B cell (primary cell): ENCODE results near the gene NASP. TPM values are rescaled to one million over a fixed set of nuclear protein-coding genes. Genes with fewer than 3 reads are reported as not detected.
A peak's percentile ranks its signal among the peaks of the same experiment; 100 is the strongest.

Source experiments
- ATAC-seq: fragments of 200-7000 bp; cut with Tn5 transposase; one replicate; pipeline ENCODE4 v1.10.0; 2021; ENCODE audit warnings: low read depth, mild to moderate bottlenecking, moderate number of reproducible peaks, moderate library complexity
- CTCF ChIA-PET: fragments of 350-600 bp; sonication (Branson Sonifier 250); formaldehyde crosslinking; loops from one replicate; lab custom pipeline; 2021; ENCODE audit warnings: antibody characterized with exemption, inconsistent platforms; lab: Charles Lee
- POLR2A ChIA-PET: fragments of 350-600 bp; sonication (Branson Sonifier 250); formaldehyde crosslinking; loops from one replicate; lab custom pipeline; 2021; ENCODE audit warnings: antibody characterized with exemption; lab: Charles Lee
- DNase-seq: peaks from one replicate; pipeline ENCODE4 v3.0.0; 2013
- H2AFZ ChIP-seq: 2 replicates; pipeline ENCODE4 v1.6.1; 2012; ENCODE audit warnings: mild to moderate bottlenecking, low read depth, low read length; ENCODE audit not compliant: insufficient read depth, poor library complexity, severe bottlenecking
- H3K27ac ChIP-seq, 2 donors: 1 replicate in 1 of 2; 2 replicates in 1 of 2; pipeline ENCODE4 v1.5.1; 2012 to 2013; ENCODE audit warnings: low read length in 2 of 2, mild to moderate bottlenecking in 2 of 2, moderate library complexity in 1 of 2
- H3K27me3 ChIP-seq, 4 experiments: fragments of 200-600 bp in 1 of 4; sonication (generic) in 1 of 4; replicated peaks in 1 of 4; 1 replicate in 2 of 4; 2 replicates in 2 of 4; pipeline versions ENCODE4 v1.6.1 to v1.7.0; 2013 to 2016; ENCODE audit warnings: low read length in 3 of 4, mild to moderate bottlenecking in 2 of 4, mixed read lengths in 1 of 4, moderate library complexity in 1 of 4; ENCODE audit not compliant: insufficient read depth in 4 of 4, control insufficient read depth in 3 of 4; ENCODE audit errors: control extremely low read depth in 1 of 4
- H3K36me3 ChIP-seq, 2 experiments: replicated peaks in 1 of 2; 1 replicate in 1 of 2; 2 replicates in 1 of 2; pipeline versions ENCODE4 v1.6.1 to v1.7.1; 2013; ENCODE audit warnings: low read length in 1 of 2; ENCODE audit not compliant: insufficient read depth in 2 of 2, control insufficient read depth in 1 of 2; ENCODE audit errors: control extremely low read depth in 1 of 2, extremely low read depth in 1 of 2
- H3K4me1 ChIP-seq, 2 donors: fragments of 200-600 bp in 1 of 2; sonication (generic) in 1 of 2; 1 replicate in 1 of 2; 2 replicates in 1 of 2; pipeline versions ENCODE4 v1.5.1 to v1.6.1; 2013 to 2017; ENCODE audit warnings: low read length in 2 of 2; ENCODE audit not compliant: control insufficient read depth in 2 of 2, insufficient read depth in 2 of 2
- H3K4me2 ChIP-seq: replicated peaks from 2 replicates; pipeline ENCODE3; 2012; ENCODE audit warnings: mild to moderate bottlenecking, low read depth, low read length; ENCODE audit not compliant: poor library complexity, severe bottlenecking
- H3K4me3 ChIP-seq, 5 experiments: fragments of 200-600 bp in 1 of 5; sonication (generic) in 1 of 5; 1 replicate in 3 of 5; 2 replicates in 2 of 5; pipeline versions ENCODE4 v1.5.1 to v1.7.0; 2011 to 2016; ENCODE audit warnings: low read length in 4 of 5, mild to moderate bottlenecking in 4 of 5, low read depth in 2 of 5, control low read depth in 1 of 5, moderate library complexity in 1 of 5; ENCODE audit not compliant: insufficient read depth in 1 of 5; ENCODE audit errors: control extremely low read depth in 1 of 5, extremely low read depth in 1 of 5
- H3K79me2 ChIP-seq: fragments of 200-600 bp; sonication (generic); one replicate; pipeline ENCODE4 v1.6.0; 2016; ENCODE audit warnings: low read length; ENCODE audit not compliant: control insufficient read depth, insufficient read depth
- H3K9ac ChIP-seq: fragments of 200-600 bp; sonication (generic); 2 replicates; pipeline ENCODE4 v1.6.1; 2017; ENCODE audit warnings: mild to moderate bottlenecking, low read length, moderate library complexity
- H3K9me3 ChIP-seq, 3 donors: one replicate each; pipeline versions ENCODE4 v1.6.1 to v1.7.1; 2013; ENCODE audit warnings: low read length in 2 of 3; ENCODE audit not compliant: control insufficient read depth in 2 of 3, insufficient read depth in 1 of 3; ENCODE audit errors: control extremely low read depth in 1 of 3
- H4K20me1 ChIP-seq: 2 replicates; pipeline ENCODE4 v1.6.0; 2012; ENCODE audit warnings: mild to moderate bottlenecking, low read length; ENCODE audit not compliant: insufficient read depth, control insufficient read depth, poor library complexity, severe bottlenecking
- H3K27ac Mint-ChIP-seq: one replicate; pipeline ENCODE4 v1.8.0; 2021; ENCODE audit warnings: mixed read lengths
- H3K27me3 Mint-ChIP-seq: one replicate; pipeline ENCODE4 v1.8.0; 2021; ENCODE audit warnings: mixed read lengths
- H3K4me1 Mint-ChIP-seq: one replicate; pipeline ENCODE4 v1.8.0; 2021; ENCODE audit warnings: mixed read lengths
- H3K4me3 Mint-ChIP-seq: one replicate; pipeline ENCODE4 v1.8.0; 2021; ENCODE audit warnings: mixed read lengths
- H3K9me3 Mint-ChIP-seq: one replicate; pipeline ENCODE4 v1.8.0; 2022; ENCODE audit warnings: mixed read lengths; ENCODE audit not compliant: insufficient read depth
- CTCF ChIP-seq: fragments of 200-600 bp; IDR thresholded peaks from one replicate; pipeline ENCODE4 v1.8.0; 2022; ENCODE audit warnings: antibody characterized with exemption, mild to moderate bottlenecking
- EZH2 ChIP-seq: IDR thresholded peaks from 2 replicates; pipeline ENCODE4 v1.6.1; 2012; ENCODE audit warnings: borderline replicate concordance, low read depth, mild to moderate bottlenecking, moderate library complexity, low read length; ENCODE audit not compliant: insufficient read depth, poor library complexity, severe bottlenecking
- WGBS: methylation state at CpG from one replicate; pipeline ENCODE4 v1.1.5; 2013; ENCODE audit warnings: missing lambda C conversion rate; ENCODE audit not compliant: insufficient coverage; 5-methylcytosine and 5-hydroxymethylcytosine counted together
- intact Hi-C: fragments of 100-400 bp; cut with micrococcal nuclease; formaldehyde crosslinking; loops from one replicate; pipeline ENCODE4 v1.10.0; 2022
- polyA plus RNA-seq: library from polyadenylated mRNA; depleted of rRNA; stranded (reverse); fragments of >200 nt; gene quantifications from 2 replicates; pipeline ENCODE4 v1.2.3, GENCODE V29; 2012
- total RNA-seq, 2 donors: library from RNA; stranded (reverse); fragments of 120-200 nt in 1 of 2; gene quantifications; 1 replicate in 1 of 2; 2 replicates in 1 of 2; pipeline versions ENCODE4 v1.2.3 to v1.2.4, GENCODE V29; 2013 to 2022

The NASP gene
- total and polyA plus RNA-seq, 2 donors (not counting 1 experiment from before 2014, with no cell fraction given): 61.0 to 151 TPM

- Mint-ChIP-seq H3K4me1 (peaks cover 46% of the 10 kb centered on the region), H3K27me3 (no peaks in the 10 kb centered on the region), H3K27ac (peak overlapping the region; percentile 82), H3K9me3 (no peaks in the 10 kb centered on the region), H3K4me3 (peak overlapping the region; percentile 81)
- Histone ChIP-seq H3K4me2 (peak overlapping the region; percentile 81), H3K9me3 (no peaks in the 10 kb centered on the region), H3K27ac (peak overlapping the region; percentile 78 to 97), H3K9ac (peak overlapping the region; percentile 53), H3K4me1 (peaks cover 38 to 57% of the 10 kb centered on the region in 2 donors), H4K20me1 (no peaks in the 10 kb centered on the region), H3K79me2 (no peaks in the 10 kb centered on the region), H2AFZ (peak overlapping the region; percentile 54), H3K4me3 (peak overlapping the region in 4 of 5 experiments; percentile 22 to 56 (median 30)), H3K27me3 (no peaks in the 10 kb centered on the region), H3K36me3 (no peaks in the 10 kb centered on the region)
- intact Hi-C loops: loop anchor here (5.0 kb wide), 1 partner anchor 39 kb away; the partner anchor contains the start of gene NASP
- ChIA-PET CTCF (interaction anchor here (1.3 to 5.8 kb wide), 8 partner anchors 10 to 40 kb away, joined by 3 to 38 read pairs (median 4); partner anchors contain the start of gene PRDX1), POLR2A (interaction anchor here (0.6 to 3.0 kb wide), 6 partner anchors 11 to 41 kb away, joined by 4 to 15 read pairs (median 7); partner anchors contain the start of gene PRDX1)
- DNase-seq (peak; percentile 94), ATAC-seq (peak; percentile 90)
- TF ChIP-seq CTCF (no peak), EZH2 (no peak)
- 0% methylated on average over 8 of the region's 8 CpGs for WGBS
Observed at GRCh38 chr1:45543581-45544417, 40.0 kb upstream of the NASP start.

GRCh38 chr1:45544530-45544929 lies 39.3 kb upstream of the NASP start:
- H3K4me1 Mint-ChIP-seq: peaks cover 48% of the 10 kb centered on the region
- Histone ChIP-seq H2AFZ (no peak overlapping the region), H3K27ac (no peak overlapping the region), H4K20me1 (no peaks in the 10 kb centered on the region), H3K4me2 (peak overlapping the region; percentile 81), H3K4me1 (peaks cover 38 to 57% of the 10 kb centered on the region in 2 donors), H3K4me3 (no peak overlapping the region), H3K27me3 (no peaks in the 10 kb centered on the region), H3K36me3 (no peaks in the 10 kb centered on the region), H3K9ac (peak overlapping the region; percentile 53), H3K79me2 (no peaks in the 10 kb centered on the region), H3K9me3 (no peaks in the 10 kb centered on the region)
- 100% methylated on average over 1 of the region's 4 CpGs for WGBS
- TF ChIP-seq EZH2: no peak
- no peak for TF ChIP-seq CTCF
- ChIA-PET CTCF (interaction anchor here (1.1 to 5.8 kb wide), 7 partner anchors 9 to 52 kb away, joined by 3 to 38 read pairs (median 4); partner anchors contain the start of gene PRDX1), POLR2A (interaction anchor here (0.6 to 3.0 kb wide), 5 partner anchors 10 to 40 kb away, joined by 4 to 15 read pairs (median 6); partner anchors contain the start of gene PRDX1)
- H3K27me3 Mint-ChIP-seq: no peaks in the 10 kb centered on the region
- no peak for DNase-seq
- H3K4me3 Mint-ChIP-seq: peak overlapping the region; percentile 81
- no peaks in the 10 kb centered on the region for H3K9me3 Mint-ChIP-seq
- no peak for ATAC-seq
- no peak overlapping the region for H3K27ac Mint-ChIP-seq
- intact Hi-C loops: loop anchor here (5.0 kb wide), 1 partner anchor 38 kb away; the partner anchor contains the start of gene NASP
